PC-9 (cell line): Measurements from ENCODE around the gene LRIG2. TPM values are rescaled to one million over a fixed set of nuclear protein-coding genes. Genes with fewer than 3 reads are reported as not detected.

Experiments
- BruUV-seq: library from RNA; stranded (reverse); fragments of 400-500 nt; replicated peaks from 2 replicates; lab custom pipeline; 2021; lab: Mats Ljungman, UMichigan
- CTCF ChIA-PET: fragments of 300-600 bp; sonication (Branson Sonifier 250); formaldehyde crosslinking; loops from one replicate; lab custom pipeline; 2022; ENCODE audit warnings: antibody characterized with exemption; lab: Charles Lee
- POLR2A ChIA-PET: fragments of 300-600 bp; sonication (Branson Sonifier 250); formaldehyde crosslinking; loops from one replicate; lab custom pipeline; 2022; ENCODE audit warnings: antibody characterized with exemption; ENCODE audit not compliant: unreplicated experiment; lab: Charles Lee
- DNase-seq, 2 experiments: peaks; one replicate each; pipeline versions ENCODE4 v3.0.0 to v3.0.0-alpha.2; 2015 to 2022; ENCODE audit warnings: mixed read lengths in 1 of 2
- H2AFZ ChIP-seq: fragments of 200-600 bp; sonication (generic); 2 replicates; pipeline ENCODE4 v1.8.1; 2017; ENCODE audit warnings: antibody characterized with exemption
- H3F3A ChIP-seq: fragments of 200-600 bp; sonication (generic); 2 replicates; pipeline ENCODE4 v1.8.1; 2017; ENCODE audit warnings: antibody characterized with exemption, mild to moderate bottlenecking, low read depth; ENCODE audit not compliant: insufficient read depth
- H3K27ac ChIP-seq: fragments of 200-600 bp; sonication (generic); 2 replicates; pipeline ENCODE4 v1.6.1; 2016; ENCODE audit warnings: mixed run types
- H3K27me3 ChIP-seq: fragments of 200-600 bp; sonication (generic); 2 replicates; pipeline ENCODE4 v1.6.1; 2016; ENCODE audit warnings: low read depth, mixed run types; ENCODE audit not compliant: insufficient read depth
- H3K36me3 ChIP-seq: fragments of 200-600 bp; sonication (generic); 2 replicates; pipeline ENCODE4 v1.6.1; 2016; ENCODE audit warnings: low read depth, mixed run types
- H3K4me1 ChIP-seq: fragments of 200-600 bp; sonication (generic); replicated peaks from 2 replicates; pipeline ENCODE4 v1.6.1; 2016; ENCODE audit warnings: mixed run types; ENCODE audit not compliant: insufficient read depth
- H3K4me2 ChIP-seq: fragments of 200-600 bp; sonication (generic); 2 replicates; pipeline ENCODE4 v1.6.1; 2017; ENCODE audit warnings: mixed run types
- H3K4me3 ChIP-seq: fragments of 200-600 bp; sonication (generic); 2 replicates; pipeline ENCODE4 v1.6.1; 2016; ENCODE audit warnings: mixed run types
- H3K79me2 ChIP-seq: fragments of 200-600 bp; sonication (generic); 2 replicates; pipeline ENCODE4 v1.6.1; 2017; ENCODE audit warnings: low read depth, mixed run types
- H3K9me2 ChIP-seq: fragments of 200-600 bp; sonication (generic); 2 replicates; pipeline ENCODE4 v1.8.1; 2017; ENCODE audit warnings: mild to moderate bottlenecking; ENCODE audit not compliant: insufficient read depth
- H3K9me3 ChIP-seq: fragments of 200-600 bp; sonication (generic); 2 replicates; pipeline ENCODE4 v1.8.1; 2016; ENCODE audit warnings: low read depth; ENCODE audit not compliant: insufficient read depth
- H4K20me1 ChIP-seq: fragments of 200-600 bp; sonication (generic); 2 replicates; pipeline ENCODE4 v1.8.1; 2017; ENCODE audit not compliant: insufficient read depth
- EZH2 ChIP-seq: fragments of 200-600 bp; sonication (generic); IDR thresholded peaks from 2 replicates; pipeline ENCODE4 v1.8.0; 2017; ENCODE audit warnings: antibody characterized with exemption, low read depth
- intact Hi-C: fragments of 100-400 bp; cut with micrococcal nuclease; formaldehyde crosslinking; loops from one replicate; pipeline ENCODE4 v1.10.0; 2022; ENCODE audit not compliant: unreplicated experiment
- total RNA-seq: library from RNA; stranded (reverse); gene quantifications from 2 replicates; pipeline ENCODE4 v1.2.3, GENCODE V29; 2021
- TF ChIP-seq, protein P1 (sequence below): fragments of 200-600 bp; sonication (generic); conservative IDR thresholded peaks from 2 replicates; pipeline ENCODE4 v1.6.1; 2017; ENCODE audit warnings: mixed run types, antibody characterized with exemption, mild to moderate bottlenecking, moderate library complexity

Gene LRIG2
- total RNA-seq, 1 experiment from 2014 or later: 10.6 TPM

DNA sequence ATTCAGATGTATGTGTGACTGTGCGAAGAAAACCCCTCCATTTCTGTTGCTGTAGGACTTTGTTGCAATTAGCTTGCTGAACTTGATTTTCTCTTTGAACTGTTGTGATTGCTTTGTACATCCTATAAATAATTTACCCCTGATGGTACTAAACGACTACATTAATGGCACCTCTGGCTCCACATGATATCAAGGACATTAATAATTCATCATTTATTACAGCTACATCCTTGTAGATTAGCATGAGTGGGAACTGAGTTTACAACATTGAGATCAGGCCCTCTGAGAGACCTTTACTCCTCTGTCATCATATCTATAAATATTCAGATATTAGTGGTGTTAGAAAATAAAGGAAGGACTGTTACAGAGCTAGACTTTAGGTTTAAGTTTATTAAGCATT, 13.5 kb downstream of the LRIG2 start:
- ChIA-PET CTCF (interaction anchor here (0.6 kb wide), 1 partner anchor 78 kb away, joined by 5 read pairs; no protein-coding TSS in a partner anchor), POLR2A (interaction anchor here (0.6 kb wide), 1 partner anchor 726 kb away, joined by 3 read pairs; the partner anchor contains the start of gene RSBN1)
- Histone ChIP-seq H3K79me2 (peaks cover 59% of the 10 kb centered on the region), H3K4me2 (no peak overlapping the region), H2AFZ (no peak overlapping the region), H3K36me3 (0 out of 2 replicates have a peak, but pooled peaks cover 4% of the 10 kb centered on the region), H3K4me3 (no peak overlapping the region), H3F3A (peaks cover 3% of the 10 kb centered on the region; the same call in 1 of the 2 replicates), H3K27ac (no peak overlapping the region), H3K9me2 (no peaks in the 10 kb centered on the region), H3K27me3 (no peaks in the 10 kb centered on the region), H3K4me1 (no peaks in the 10 kb centered on the region), H4K20me1 (peaks cover 16% of the 10 kb centered on the region), H3K9me3 (no peaks in the 10 kb centered on the region)
- no peak for DNase-seq
- BruUV-seq: no TSS peak
- no peak for TF ChIP-seq EZH2
- TF ChIP-seq, protein P1, sequence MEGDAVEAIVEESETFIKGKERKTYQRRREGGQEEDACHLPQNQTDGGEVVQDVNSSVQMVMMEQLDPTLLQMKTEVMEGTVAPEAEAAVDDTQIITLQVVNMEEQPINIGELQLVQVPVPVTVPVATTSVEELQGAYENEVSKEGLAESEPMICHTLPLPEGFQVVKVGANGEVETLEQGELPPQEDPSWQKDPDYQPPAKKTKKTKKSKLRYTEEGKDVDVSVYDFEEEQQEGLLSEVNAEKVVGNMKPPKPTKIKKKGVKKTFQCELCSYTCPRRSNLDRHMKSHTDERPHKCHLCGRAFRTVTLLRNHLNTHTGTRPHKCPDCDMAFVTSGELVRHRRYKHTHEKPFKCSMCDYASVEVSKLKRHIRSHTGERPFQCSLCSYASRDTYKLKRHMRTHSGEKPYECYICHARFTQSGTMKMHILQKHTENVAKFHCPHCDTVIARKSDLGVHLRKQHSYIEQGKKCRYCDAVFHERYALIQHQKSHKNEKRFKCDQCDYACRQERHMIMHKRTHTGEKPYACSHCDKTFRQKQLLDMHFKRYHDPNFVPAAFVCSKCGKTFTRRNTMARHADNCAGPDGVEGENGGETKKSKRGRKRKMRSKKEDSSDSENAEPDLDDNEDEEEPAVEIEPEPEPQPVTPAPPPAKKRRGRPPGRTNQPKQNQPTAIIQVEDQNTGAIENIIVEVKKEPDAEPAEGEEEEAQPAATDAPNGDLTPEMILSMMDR: no peak
- intact Hi-C loops: no loop called here

DNA sequence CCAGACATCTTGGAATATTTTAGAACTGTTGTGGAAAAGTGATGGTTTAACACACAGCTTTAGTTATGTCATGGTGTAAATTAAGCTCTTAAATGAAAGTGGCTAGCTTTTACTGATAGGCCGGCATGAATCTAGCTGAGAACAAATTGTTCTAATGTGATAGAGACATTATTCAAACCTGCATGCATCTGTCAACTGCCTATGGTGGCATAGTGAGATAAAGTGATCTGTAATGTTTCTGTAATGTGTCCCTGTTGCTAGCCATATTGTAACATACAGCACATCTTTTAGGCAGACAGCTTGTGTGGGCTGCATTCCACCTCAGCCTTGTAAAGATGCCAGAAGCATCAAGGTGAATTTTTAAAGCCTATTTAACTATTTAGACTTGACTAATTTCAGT, 16.0 kb downstream of the LRIG2 start:
- Histone ChIP-seq H3K4me3 (no peak overlapping the region), H3K4me2 (no peak overlapping the region), H4K20me1 (peaks cover 16% of the 10 kb centered on the region), H3K79me2 (peaks cover 47% of the 10 kb centered on the region), H3K27me3 (no peaks in the 10 kb centered on the region), H3K36me3 (peaks cover 3% of the 10 kb centered on the region), H3K27ac (no peak overlapping the region), H3K9me2 (no peaks in the 10 kb centered on the region), H3F3A (peaks cover 3% of the 10 kb centered on the region; the same call in 1 of the 2 replicates), H3K9me3 (no peaks in the 10 kb centered on the region), H3K4me1 (no peaks in the 10 kb centered on the region), H2AFZ (no peak overlapping the region)
- intact Hi-C loops: no loop called here
- TF ChIP-seq, protein P1: no peak
- TF ChIP-seq EZH2: no peak
- POLR2A ChIA-PET: interaction anchor here (0.6 kb wide), 1 partner anchor 14 kb away, joined by 3 read pairs; no protein-coding TSS in a partner anchor
- no peak for DNase-seq
- CTCF ChIA-PET: interaction anchor here (0.6 kb wide), 1 partner anchor 359 kb away, joined by 11 read pairs; no protein-coding TSS in a partner anchor
- no TSS peak for BruUV-seq

DNA sequence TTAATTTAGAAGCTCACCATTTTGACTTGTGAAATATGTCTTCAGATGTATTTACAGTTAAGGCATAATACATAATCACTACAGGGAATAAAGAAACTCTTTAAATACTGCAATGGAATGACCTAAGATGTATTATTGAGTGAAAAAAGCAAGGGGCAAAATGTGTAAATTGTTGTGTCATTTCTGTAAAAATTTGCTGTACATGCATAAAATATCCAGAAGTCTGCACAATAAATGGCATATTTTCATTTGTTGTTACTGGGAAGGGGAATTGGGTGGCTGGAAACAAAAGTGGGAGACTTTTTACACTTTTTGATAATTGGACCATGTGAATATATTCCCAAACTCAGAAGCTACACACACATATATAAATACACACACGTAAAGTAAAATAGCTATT, 17.1 kb downstream of the LRIG2 start:
- intact Hi-C loops: no loop called here
- H3K4me3 ChIP-seq: no peak overlapping the region
- H3K4me2 ChIP-seq: no peak overlapping the region
- ChIA-PET POLR2A (interaction anchor here (0.5 kb wide), 1 partner anchor 48 kb away, joined by 4 read pairs; no protein-coding TSS in a partner anchor), CTCF (interaction anchor here (0.6 to 0.7 kb wide), 2 partner anchors 46 to 111 kb away, joined by 3 to 4 read pairs; no protein-coding TSS in a partner anchor)
- H3K79me2 ChIP-seq: peaks cover 47% of the 10 kb centered on the region
- no peaks in the 10 kb centered on the region for H3K9me3 ChIP-seq
- no peaks in the 10 kb centered on the region for H3K9me2 ChIP-seq
- no peak for DNase-seq
- no TSS peak for BruUV-seq
- peaks cover 11% of the 10 kb centered on the region for H4K20me1 ChIP-seq
- no peaks in the 10 kb centered on the region for H3K27me3 ChIP-seq
- no peak for TF ChIP-seq EZH2
- TF ChIP-seq, protein P1: no peak
- H3K4me1 ChIP-seq: no peaks in the 10 kb centered on the region
- peaks cover 9% of the 10 kb centered on the region for H3K36me3 ChIP-seq
- peaks cover 3% of the 10 kb centered on the region; the same call in 1 of the 2 replicates for H3F3A ChIP-seq
- no peak overlapping the region for H3K27ac ChIP-seq
- H2AFZ ChIP-seq: no peak overlapping the region
